HEK293 (cell line): Measurements from ENCODE around the gene SP6.

ENCODE experiments used
- CTCF ChIP-seq: fragments of 450-650 bp; formaldehyde crosslinking; IDR thresholded peaks from 2 replicates; pipeline ENCODE4 v1.5.1; 2016; ENCODE audit warnings: missing biosample characterization, missing genetic modification characterization
- SP3 ChIP-seq: fragments of 450-650 bp; formaldehyde crosslinking; IDR thresholded peaks from 2 replicates; pipeline ENCODE4 v1.5.1; 2016; ENCODE audit warnings: missing biosample characterization, missing genetic modification characterization
- YY1 ChIP-seq: fragments of 450-650 bp; formaldehyde crosslinking; IDR thresholded peaks from 2 replicates; pipeline ENCODE4 v1.5.1; 2018; ENCODE audit warnings: missing biosample characterization, missing genetic modification characterization
- ZFP3 ChIP-seq: fragments of 450-650 bp; formaldehyde crosslinking; IDR thresholded peaks from 2 replicates; pipeline ENCODE4 v1.5.1; 2016; ENCODE audit warnings: low read depth, missing biosample characterization, missing genetic modification characterization
- ZNF16 ChIP-seq: fragments of 450-650 bp; formaldehyde crosslinking; IDR thresholded peaks from 2 replicates; pipeline ENCODE4 v1.5.1; 2016; ENCODE audit warnings: low read depth, missing biosample characterization, missing genetic modification characterization
- ZNF18 ChIP-seq: fragments of 450-650 bp; formaldehyde crosslinking; IDR thresholded peaks from 2 replicates; pipeline ENCODE4 v1.5.1; 2016; ENCODE audit warnings: missing biosample characterization, missing genetic modification characterization

DNA sequence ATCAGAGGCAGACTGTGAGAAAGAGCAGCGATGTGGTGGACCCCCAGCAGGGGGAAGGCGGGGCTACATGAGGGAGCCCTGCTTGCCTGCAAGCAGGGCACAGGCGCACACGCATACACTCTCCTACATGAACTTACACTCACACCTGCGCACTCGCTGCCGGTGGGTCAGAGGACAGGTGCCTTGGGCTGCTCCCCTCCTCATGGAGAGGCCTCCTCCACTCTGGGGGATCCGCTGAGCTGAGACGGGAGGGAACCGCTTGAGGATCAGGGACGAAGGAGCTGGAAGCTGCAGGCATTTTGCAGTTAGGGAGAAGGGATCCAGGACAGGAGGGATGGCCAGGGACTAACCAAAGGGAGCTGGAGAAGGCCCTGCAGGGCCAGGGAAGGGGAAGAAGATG is 43.5 kb downstream of the SP6 start:
- TF ChIP-seq CTCF (no peak), SP3 (tag by site-specific recombination) (no peak), YY1 (tag by site-specific recombination) (no peak), ZNF18 (tag by site-specific recombination) (no peak), ZFP3 (tag by site-specific recombination) (no peak), ZNF16 (tag by site-specific recombination) (no peak)
